Hematopoietic multipotent progenitor cell treated with erythropoietin and hydrocortisone succinate and interleukin-3 and kit ligand, for 17 days (in vitro differentiated cells): ENCODE measurements around the gene PARD3B.

Experiments used
- DNase-seq: peaks from one replicate; pipeline ENCODE4 v3.0.0-alpha.2; 2015; ENCODE audit warnings: low spot score

PARD3B gene

GRCh38 chr2:205659922-205660321 is 1114.6 kb downstream of the PARD3B start:
- DNase-seq, result no peak

- no peak for DNase-seq
Observed at GRCh38 chr2:205660521-205661124, 1115.3 kb downstream of the PARD3B start.

- no peak for DNase-seq
Observed at GRCh38 chr2:205661281-205661680, 1116.0 kb downstream of the PARD3B start.

GRCh38 chr2:205662206-205662965 is 1117.1 kb downstream of the PARD3B start:
- no peak for DNase-seq

- no peak for DNase-seq
Observed at GRCh38 chr2:205665791-205666190, 1120.5 kb downstream of the PARD3B start.
